Neuronal stem cell (in vitro differentiated cells): ENCODE measurements around the gene ANO7. TPM values are rescaled to one million over a fixed set of nuclear protein-coding genes. Genes with fewer than 3 reads are reported as not detected.

ENCODE experiments used
- DNase-seq: peaks from one replicate; pipeline ENCODE4 v3.0.0-alpha.2; 2013; ENCODE audit warnings: low spot score
- H2AFZ ChIP-seq: one replicate; pipeline ENCODE4 v1.6.1; 2013; ENCODE audit warnings: mild to moderate bottlenecking, low read length, inconsistent platforms
- H2AK5ac ChIP-seq: 2 replicates; pipeline ENCODE4 v1.6.1; 2013; ENCODE audit warnings: low read depth, mild to moderate bottlenecking, inconsistent platforms, low read length, moderate library complexity, mixed read lengths
- H2BK120ac ChIP-seq: 2 replicates; pipeline ENCODE4 v1.6.1; 2013; ENCODE audit warnings: low read depth, mild to moderate bottlenecking, inconsistent platforms, low read length, moderate library complexity, mixed read lengths
- H2BK12ac ChIP-seq: one replicate; pipeline ENCODE4 v1.6.1; 2013; ENCODE audit warnings: low read length, inconsistent platforms
- H2BK15ac ChIP-seq: 2 replicates; pipeline ENCODE4 v1.6.1; 2013; ENCODE audit warnings: mild to moderate bottlenecking, low read length, inconsistent platforms, mixed read lengths
- H2BK5ac ChIP-seq: one replicate; pipeline ENCODE4 v1.6.1; 2013; ENCODE audit warnings: inconsistent platforms, mild to moderate bottlenecking, low read length, moderate library complexity
- H3K14ac ChIP-seq: one replicate; pipeline ENCODE4 v1.6.1; 2013; ENCODE audit warnings: low read length, inconsistent platforms
- H3K18ac ChIP-seq: 2 replicates; pipeline ENCODE4 v1.6.1; 2013; ENCODE audit warnings: low read length, inconsistent platforms
- H3K23ac ChIP-seq: 2 replicates; pipeline ENCODE4 v1.6.1; 2013; ENCODE audit warnings: low read depth, mild to moderate bottlenecking, mixed read lengths, low read length, inconsistent platforms; ENCODE audit not compliant: poor library complexity
- H3K27ac ChIP-seq: replicated peaks from 3 replicates; pipeline ENCODE4 v1.5.1; 2013; ENCODE audit warnings: low read length, inconsistent platforms
- H3K27me3 ChIP-seq, 3 experiments: 2 replicates each; pipeline ENCODE4 v1.6.1; 2013; ENCODE audit warnings: low read length in 3 of 3, mild to moderate bottlenecking in 2 of 3, inconsistent platforms in 1 of 3, low read depth in 1 of 3, mixed read lengths in 1 of 3, moderate library complexity in 1 of 3; ENCODE audit not compliant: control insufficient read depth in 3 of 3, insufficient read depth in 3 of 3
- H3K36me3 ChIP-seq, 2 donors: replicated peaks in 1 of 2; 2 replicates each; pipeline ENCODE4 v1.6.1; 2013; ENCODE audit warnings: low read length in 2 of 2; ENCODE audit not compliant: control insufficient read depth in 2 of 2, insufficient read depth in 2 of 2
- H3K4ac ChIP-seq: 2 replicates; pipeline ENCODE4 v1.6.1; 2013; ENCODE audit warnings: inconsistent platforms, mild to moderate bottlenecking, low read length, moderate library complexity
- H3K4me1 ChIP-seq, 2 donors: 1 replicate in 1 of 2; 2 replicates in 1 of 2; pipeline ENCODE4 v1.6.1; 2013; ENCODE audit warnings: low read length in 2 of 2, low read depth in 1 of 2; ENCODE audit not compliant: control insufficient read depth in 2 of 2, insufficient read depth in 1 of 2
- H3K4me2 ChIP-seq: one replicate; pipeline ENCODE4 v1.6.1; 2013; ENCODE audit warnings: mild to moderate bottlenecking, low read length, inconsistent platforms; ENCODE audit not compliant: insufficient read depth, poor library complexity, severe bottlenecking
- H3K4me3 ChIP-seq, 2 donors: 2 replicates each; pipeline ENCODE4 v1.5.1; 2013; ENCODE audit warnings: low read length in 2 of 2, mild to moderate bottlenecking in 2 of 2, inconsistent platforms in 1 of 2, moderate library complexity in 1 of 2
- H3K79me1 ChIP-seq: one replicate; pipeline ENCODE4 v1.6.1; 2013; ENCODE audit warnings: low read depth, mild to moderate bottlenecking, inconsistent platforms, low read length, moderate library complexity
- H3K9ac ChIP-seq: one replicate; pipeline ENCODE4 v1.6.1; 2013; ENCODE audit warnings: mild to moderate bottlenecking, low read depth, low read length, inconsistent platforms; ENCODE audit not compliant: poor library complexity
- H3K9me3 ChIP-seq, 2 donors: replicated peaks in 1 of 2; 2 replicates each; pipeline versions ENCODE3 to v1.6.1; 2013; ENCODE audit warnings: low read length in 2 of 2, mild to moderate bottlenecking in 2 of 2, inconsistent platforms in 1 of 2, low read depth in 1 of 2, mixed read lengths in 1 of 2, moderate library complexity in 1 of 2; ENCODE audit not compliant: control insufficient read depth in 2 of 2, insufficient read depth in 1 of 2
- H4K8ac ChIP-seq: one replicate; pipeline ENCODE4 v1.6.1; 2013; ENCODE audit warnings: low read depth, mild to moderate bottlenecking, inconsistent platforms, low read length, moderate library complexity
- H4K91ac ChIP-seq: one replicate; pipeline ENCODE4 v1.6.1; 2013; ENCODE audit warnings: low read length, low read depth, mild to moderate bottlenecking, inconsistent platforms; ENCODE audit not compliant: poor library complexity
- WGBS, 2 donors: extraction: QIAGEN DNeasy Blood & Tissue Kit; methylation state at CpG; one replicate each; pipeline ENCODE4 v1.1.7; 2013; ENCODE audit warnings: missing lambda C conversion rate in 2 of 2, mixed read lengths in 1 of 2; ENCODE audit not compliant: insufficient read length in 2 of 2, insufficient replicate concordance in 1 of 2; ENCODE audit errors: extremely low coverage in 2 of 2; 5-methylcytosine and 5-hydroxymethylcytosine counted together
- polyA plus RNA-seq, 2 experiments: library from polyadenylated mRNA; stranded (reverse); fragments of 200-250 nt; gene quantifications; one replicate each; pipeline ENCODE4 v1.2.3, GENCODE V29; 2013

ANO7 gene
- 1.3 TPM for polyA plus RNA-seq (2013, experiment 1 of 2)
- polyA plus RNA-seq (2013, experiment 2 of 2) = 1.4 TPM

DNA sequence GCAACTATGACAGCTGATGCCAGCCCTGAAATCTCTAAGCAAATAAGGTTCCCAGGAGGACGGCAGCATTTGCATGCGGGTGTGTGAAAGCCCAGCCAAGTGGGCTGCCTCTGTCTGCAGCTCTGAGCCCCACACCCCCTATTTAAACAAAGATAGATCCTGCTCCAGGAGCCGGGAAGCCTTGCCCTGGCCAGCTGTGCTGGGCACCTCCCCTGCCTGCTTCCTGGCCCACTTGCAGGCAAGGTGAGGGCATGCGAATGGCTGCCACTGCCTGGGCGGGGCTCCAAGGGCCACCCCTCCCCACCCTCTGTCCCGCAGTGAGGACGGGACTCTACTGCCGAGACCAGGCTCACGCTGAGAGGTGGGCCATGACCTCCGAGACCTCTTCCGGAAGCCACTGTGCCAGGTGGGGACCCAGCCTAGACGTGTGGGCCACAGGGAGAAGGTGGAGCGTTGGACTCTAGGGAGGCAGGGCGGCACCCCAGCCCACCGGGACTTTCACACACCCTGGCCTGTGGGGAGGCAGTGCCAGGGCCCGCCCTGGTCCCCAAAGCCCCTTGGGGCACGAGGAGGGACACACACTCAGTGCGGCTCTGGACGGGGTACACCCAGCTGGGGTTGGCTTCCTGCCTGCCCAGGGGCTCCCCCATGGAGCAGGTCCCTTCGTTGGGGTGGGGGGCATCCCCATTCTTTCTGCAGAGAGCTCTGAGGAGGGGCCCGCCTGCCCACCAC lies at the start of gene ANO7:
Gene ANO7 (plus strand): TSS at position 317 of the 732 bp plus-strand sequence. CDS start 1,387 bp downstream, outside the sequence.
- H4K8ac ChIP-seq = peak within 1 kb of the TSS; percentile 92
- H2BK12ac ChIP-seq = peak within 1 kb of the TSS; percentile 86
- H3K14ac ChIP-seq = peak within 1 kb of the TSS; percentile 47
- H4K91ac ChIP-seq = peak within 1 kb of the TSS; percentile 38
- H2AK5ac ChIP-seq = peak within 1 kb of the TSS; percentile 81
- H2BK5ac ChIP-seq = peak within 1 kb of the TSS; percentile 90
- H3K4ac ChIP-seq = no peak within 1 kb of the TSS
- no peak for DNase-seq
- peaks cover 6 to 15% of the 10 kb centered on the region in 2 donors for H3K4me1 ChIP-seq
- WGBS, 2 donors = no CpG with 5 or more reads among the region's 21 CpGs
- no peaks in the 10 kb centered on the region for H3K9me3 ChIP-seq
- H3K4me2 ChIP-seq = no peak within 1 kb of the TSS
- peak within 1 kb of the TSS; percentile 85 for H3K23ac ChIP-seq
- peaks cover 4% of the 10 kb centered on the region for H3K79me1 ChIP-seq
- H3K36me3 ChIP-seq = peaks cover 0 to 2% of the 10 kb centered on the region in 2 donors
- peak within 1 kb of the TSS; percentile 65 for H2AFZ ChIP-seq
- H3K27ac ChIP-seq = peak within 1 kb of the TSS; percentile 1
- peak within 1 kb of the TSS; percentile 94 for H3K18ac ChIP-seq
- no peak within 1 kb of the TSS for H3K4me3 ChIP-seq
- H2BK120ac ChIP-seq = no peak within 1 kb of the TSS
- H3K27me3 ChIP-seq = no peaks in the 10 kb centered on the region
- no peak within 1 kb of the TSS for H3K9ac ChIP-seq
- peak within 1 kb of the TSS; percentile 85 for H2BK15ac ChIP-seq

GRCh38 chr2:241139531-241140444 lies 48.7 kb upstream of the ANO7 start:
- Histone ChIP-seq H3K14ac (no peak overlapping the region), H2BK15ac (no peak overlapping the region), H2BK120ac (no peak overlapping the region), H3K4ac (no peak overlapping the region), H3K4me1 (no peaks in the 10 kb centered on the region), H3K4me2 (no peak overlapping the region), H3K18ac (no peak overlapping the region), H3K27me3 (no peaks in the 10 kb centered on the region), H3K36me3 (peaks cover 17 to 86% of the 10 kb centered on the region in 2 donors), H4K8ac (no peak overlapping the region), H2BK12ac (no peak overlapping the region), H2AFZ (no peak overlapping the region), H3K79me1 (peaks cover 8% of the 10 kb centered on the region), H4K91ac (no peak overlapping the region), H3K4me3 (no peak overlapping the region), H3K9ac (no peak overlapping the region), H2BK5ac (no peak overlapping the region), H3K9me3 (no peaks in the 10 kb centered on the region), H3K23ac (no peak overlapping the region), H2AK5ac (no peak overlapping the region), H3K27ac (no peak overlapping the region)
- no CpG with 5 or more reads among the region's 24 CpGs for WGBS, 2 donors
- no peak for DNase-seq

DNA sequence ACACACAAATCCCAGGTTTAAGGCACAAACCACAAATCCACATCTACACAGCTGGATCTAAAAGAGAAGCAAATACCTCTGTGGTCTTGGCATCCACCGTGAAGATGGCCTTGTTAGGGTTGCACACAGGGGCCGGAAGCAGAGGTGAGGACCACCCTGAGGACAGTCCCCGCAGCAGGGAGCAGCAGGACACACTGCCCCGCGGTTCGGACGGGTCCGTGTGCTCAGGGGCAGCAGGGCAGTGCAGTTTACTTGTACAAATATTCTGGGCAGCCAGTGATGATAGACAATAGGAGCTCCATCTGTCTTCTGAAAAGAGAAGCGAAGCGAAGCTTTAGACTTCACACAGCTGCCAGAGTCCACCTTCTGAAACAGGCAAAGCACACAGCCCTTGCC lies 48.0 kb upstream of the ANO7 start:
- WGBS, 2 donors = no CpG with 5 or more reads among the region's 10 CpGs
- H2BK5ac ChIP-seq = no peak overlapping the region
- no peak overlapping the region for H3K18ac ChIP-seq
- no peak overlapping the region for H3K23ac ChIP-seq
- H4K91ac ChIP-seq = no peak overlapping the region
- no peak overlapping the region for H2AFZ ChIP-seq
- H4K8ac ChIP-seq = no peak overlapping the region
- DNase-seq = no peak
- H3K27ac ChIP-seq = no peak overlapping the region
- no peak overlapping the region for H3K14ac ChIP-seq
- no peaks in the 10 kb centered on the region for H3K4me1 ChIP-seq
- H3K4me2 ChIP-seq = no peak overlapping the region
- no peak overlapping the region for H2BK15ac ChIP-seq
- no peak overlapping the region for H3K4ac ChIP-seq
- H3K9ac ChIP-seq = no peak overlapping the region
- H2BK12ac ChIP-seq = no peak overlapping the region
- no peak overlapping the region for H3K4me3 ChIP-seq
- H3K36me3 ChIP-seq = peaks cover 17 to 80% of the 10 kb centered on the region in 2 donors
- no peak overlapping the region for H2AK5ac ChIP-seq
- H3K9me3 ChIP-seq = no peaks in the 10 kb centered on the region
- H3K27me3 ChIP-seq = no peaks in the 10 kb centered on the region
- peaks cover 8% of the 10 kb centered on the region for H3K79me1 ChIP-seq
- H2BK120ac ChIP-seq = no peak overlapping the region
